GM23338 (cell line): Measurements from ENCODE around the gene PDE4B. TPM values are rescaled to one million over a fixed set of nuclear protein-coding genes. Genes with fewer than 3 reads are reported as not detected.

Experiments
- ATAC-seq: fragments of 200-7000 bp; cut with Tn5 transposase; 3 replicates; pipeline ENCODE4 v1.9.1; 2020
- DNase-seq: peaks from one replicate; pipeline ENCODE4 v3.0.0-alpha.2; 2015; ENCODE audit warnings: low spot score
- H2AFZ ChIP-seq: fragments of 200-600 bp; sonication (generic); 2 replicates; pipeline ENCODE4 v1.8.0; 2016; ENCODE audit warnings: antibody characterized with exemption, mild to moderate bottlenecking, moderate library complexity
- H3F3A ChIP-seq: fragments of 200-600 bp; sonication (generic); replicated peaks from 2 replicates; pipeline ENCODE4 v1.8.0; 2017; ENCODE audit warnings: antibody characterized with exemption, mixed run types, low read depth
- H3K27ac ChIP-seq: fragments of 200-600 bp; sonication (generic); 2 replicates; pipeline ENCODE4 v1.6.1; 2016; ENCODE audit warnings: low read depth
- H3K27me3 ChIP-seq: fragments of 200-600 bp; sonication (generic); 2 replicates; pipeline ENCODE4 v1.8.0; 2016; ENCODE audit warnings: mild to moderate bottlenecking, mixed run types, moderate library complexity; ENCODE audit not compliant: insufficient read depth
- H3K36me3 ChIP-seq: fragments of 200-600 bp; sonication (generic); 2 replicates; pipeline ENCODE4 v1.8.0; 2016; ENCODE audit warnings: mild to moderate bottlenecking; ENCODE audit not compliant: insufficient read depth
- H3K4me1 ChIP-seq: fragments of 200-600 bp; sonication (generic); 2 replicates; pipeline ENCODE4 v1.8.0; 2016; ENCODE audit warnings: mild to moderate bottlenecking, moderate library complexity; ENCODE audit not compliant: insufficient read depth
- H3K4me2 ChIP-seq: fragments of 200-600 bp; sonication (generic); 2 replicates; pipeline ENCODE4 v1.7.1; 2017; ENCODE audit warnings: mixed run types
- H3K4me3 ChIP-seq: fragments of 200-600 bp; sonication (generic); 2 replicates; pipeline ENCODE4 v1.6.1; 2016; ENCODE audit warnings: mixed run types
- H3K79me2 ChIP-seq: fragments of 200-600 bp; sonication (generic); replicated peaks from 2 replicates; pipeline ENCODE4 v1.8.0; 2017; ENCODE audit warnings: mild to moderate bottlenecking; ENCODE audit not compliant: insufficient read depth
- H3K9me2 ChIP-seq: fragments of 200-600 bp; sonication (generic); 2 replicates; pipeline ENCODE4 v1.8.0; 2017; ENCODE audit not compliant: insufficient read depth
- H4K20me1 ChIP-seq: fragments of 200-600 bp; sonication (generic); replicated peaks from 2 replicates; pipeline ENCODE4 v1.8.0; 2017; ENCODE audit warnings: mild to moderate bottlenecking; ENCODE audit not compliant: insufficient read depth
- H3K27ac Mint-ChIP-seq: 2 replicates; pipeline ENCODE4 v1.8.0; 2020; ENCODE audit warnings: inconsistent platforms, mild to moderate bottlenecking, moderate library complexity, mixed read lengths
- H3K27me3 Mint-ChIP-seq: 3 replicates; pipeline ENCODE4 v1.8.0; 2022; ENCODE audit warnings: low read depth, mild to moderate bottlenecking, moderate library complexity, mixed read lengths, inconsistent platforms; ENCODE audit not compliant: insufficient read depth, poor library complexity
- H3K36me3 Mint-ChIP-seq: 3 replicates; pipeline ENCODE4 v1.8.0; 2021; ENCODE audit warnings: low read depth, mild to moderate bottlenecking, inconsistent platforms, moderate library complexity, mixed read lengths
- H3K4me1 Mint-ChIP-seq: 3 replicates; pipeline ENCODE4 v1.8.0; 2020; ENCODE audit warnings: mild to moderate bottlenecking, inconsistent platforms, mixed read lengths
- H3K4me3 Mint-ChIP-seq: 3 replicates; pipeline ENCODE4 v1.8.0; 2021; ENCODE audit warnings: moderate library complexity, mild to moderate bottlenecking, inconsistent platforms, mixed read lengths
- H3K9me3 Mint-ChIP-seq: 3 replicates; pipeline ENCODE4 v1.8.0; 2020; ENCODE audit warnings: moderate library complexity, mild to moderate bottlenecking, inconsistent platforms, mixed read lengths
- CREB1 ChIP-seq: fragments of 250-450 bp; sonication (Bioruptor Pico); IDR thresholded peaks from 2 replicates; pipeline ENCODE4 v1.5.0; 2020; ENCODE audit warnings: low read depth, mild to moderate bottlenecking, moderate library complexity
- CTCF ChIP-seq, 2 experiments: fragments of 200-600 bp in 1 of 2; sonication (generic) in 1 of 2; conservative IDR thresholded peaks; 2 replicates each; pipeline versions ENCODE4 v1.5.1 to v1.6.1; 2016 to 2017; ENCODE audit warnings: antibody characterized with exemption in 2 of 2, low read depth in 2 of 2, mild to moderate bottlenecking in 2 of 2, moderate library complexity in 1 of 2
- EZH2 ChIP-seq: fragments of 200-600 bp; sonication (generic); IDR thresholded peaks from one replicate; pipeline ENCODE4 v1.8.0; 2017; ENCODE audit warnings: antibody characterized with exemption, mild to moderate bottlenecking, low read depth; ENCODE audit not compliant: unreplicated experiment
- EZH2phosphoT487 ChIP-seq: fragments of 200-600 bp; sonication (generic); IDR thresholded peaks from one replicate; pipeline ENCODE4 v1.8.1; 2018; ENCODE audit warnings: antibody characterized with exemption; ENCODE audit not compliant: unreplicated experiment
- JUNB ChIP-seq: IDR thresholded peaks from one replicate; pipeline ENCODE4 v1.6.1; 2016; ENCODE audit warnings: antibody characterized with exemption; ENCODE audit not compliant: unreplicated experiment
- NANOG ChIP-seq: IDR thresholded peaks from 2 replicates; pipeline ENCODE4 v1.6.1; 2016; ENCODE audit warnings: antibody characterized with exemption, borderline replicate concordance
- POLR2AphosphoS5 ChIP-seq: IDR thresholded peaks from 2 replicates; pipeline ENCODE4 v1.6.1; 2016; ENCODE audit warnings: antibody characterized with exemption, low read depth
- REST ChIP-seq: IDR thresholded peaks from one replicate; pipeline ENCODE4 v1.6.1; 2018; ENCODE audit warnings: antibody characterized with exemption; ENCODE audit not compliant: unreplicated experiment
- STAT1 ChIP-seq: IDR thresholded peaks from one replicate; pipeline ENCODE4 v1.6.1; 2016; ENCODE audit warnings: antibody characterized with exemption; ENCODE audit not compliant: unreplicated experiment
- ZNF114 ChIP-seq: fragments of 250-450 bp; sonication (Bioruptor Pico); IDR thresholded peaks from 2 replicates; pipeline ENCODE4 v1.5.0; 2020; ENCODE audit warnings: mild to moderate bottlenecking, moderate library complexity
- ZNF331 ChIP-seq: fragments of 250-450 bp; sonication (Bioruptor Pico); IDR thresholded peaks from 2 replicates; pipeline ENCODE4 v1.5.0; 2020; ENCODE audit warnings: low read depth, mild to moderate bottlenecking, moderate library complexity
- polyA plus RNA-seq: library from polyadenylated mRNA; unstranded; fragments of >200 nt; fragmentation: Nextera tagmentation; extraction: Ambion mirVana; gene quantifications from 2 replicates; pipeline ENCODE4 v1.2.1, GENCODE V29; 2016
- total RNA-seq: library from RNA; depleted of rRNA; stranded (reverse); fragments of >200 nt; shearing (Covaris generic); gene quantifications from 2 replicates; pipeline ENCODE4 v1.2.3, GENCODE V29; 2014
- TF ChIP-seq, protein P1 (sequence below): IDR thresholded peaks from 2 replicates; pipeline ENCODE4 v1.6.1; 2016; ENCODE audit warnings: antibody characterized with exemption
- TF ChIP-seq, protein P2 (sequence below): fragments of 250-450 bp; sonication (Bioruptor Pico); IDR thresholded peaks from 2 replicates; pipeline ENCODE4 v1.5.0; 2020; ENCODE audit warnings: mild to moderate bottlenecking, moderate library complexity

The PDE4B gene
- total and polyA plus RNA-seq, 2 experiments from 2014 or later, result 14.0 to 25.6 TPM

DNA sequence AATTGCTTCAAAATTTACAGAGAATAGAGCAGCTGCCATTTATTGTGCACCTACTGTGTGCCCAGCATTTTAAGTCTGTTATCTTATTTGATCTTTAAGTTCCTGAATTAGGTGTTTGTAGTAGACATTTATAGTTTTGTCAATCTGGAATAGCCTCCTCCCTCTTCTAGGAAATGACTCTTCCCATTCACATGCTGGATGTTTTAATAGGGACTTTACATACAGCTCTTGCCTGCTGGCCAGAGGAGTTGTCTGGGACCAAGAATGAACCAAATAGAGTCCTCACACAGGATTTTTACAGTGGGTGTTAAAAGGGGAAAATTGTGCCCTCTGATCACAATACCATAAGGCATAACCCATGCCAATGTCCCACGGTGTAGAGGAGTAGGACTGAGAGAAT is 367.1 kb downstream of the PDE4B start:
- no peaks in the 10 kb centered on the region for H3K36me3 ChIP-seq
- ATAC-seq (no peak), DNase-seq (no peak)
- no peaks in the 10 kb centered on the region for H3F3A ChIP-seq
- Mint-ChIP-seq H3K9me3 (no peaks in the 10 kb centered on the region), H3K27ac (no peak overlapping the region), H3K4me3 (no peak overlapping the region), H3K27me3 (no peaks in the 10 kb centered on the region), H3K4me1 (no peaks in the 10 kb centered on the region), H3K36me3 (no peaks in the 10 kb centered on the region)
- H3K79me2 ChIP-seq, result no peaks in the 10 kb centered on the region
- no peaks in the 10 kb centered on the region for H4K20me1 ChIP-seq
- H2AFZ ChIP-seq, result no peak overlapping the region
- no peak for TF ChIP-seq CREB1
- TF ChIP-seq JUNB, result no peak
- TF ChIP-seq, protein P1, sequence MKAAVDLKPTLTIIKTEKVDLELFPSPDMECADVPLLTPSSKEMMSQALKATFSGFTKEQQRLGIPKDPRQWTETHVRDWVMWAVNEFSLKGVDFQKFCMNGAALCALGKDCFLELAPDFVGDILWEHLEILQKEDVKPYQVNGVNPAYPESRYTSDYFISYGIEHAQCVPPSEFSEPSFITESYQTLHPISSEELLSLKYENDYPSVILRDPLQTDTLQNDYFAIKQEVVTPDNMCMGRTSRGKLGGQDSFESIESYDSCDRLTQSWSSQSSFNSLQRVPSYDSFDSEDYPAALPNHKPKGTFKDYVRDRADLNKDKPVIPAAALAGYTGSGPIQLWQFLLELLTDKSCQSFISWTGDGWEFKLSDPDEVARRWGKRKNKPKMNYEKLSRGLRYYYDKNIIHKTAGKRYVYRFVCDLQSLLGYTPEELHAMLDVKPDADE, result no peak
- no peak for TF ChIP-seq EZH2
- TF ChIP-seq ZNF114 (CRISPR knock-in tag), result no peak
- TF ChIP-seq CTCF (conservative IDR thresholded peaks at IDR 0.05; ENCODE audit: low read depth in 2 of 2), result no peak
- TF ChIP-seq ZNF331, result no peak
- no peak for TF ChIP-seq STAT1
- no peak for TF ChIP-seq NANOG
- TF ChIP-seq EZH2phosphoT487, result no peak
- TF ChIP-seq, protein P2, sequence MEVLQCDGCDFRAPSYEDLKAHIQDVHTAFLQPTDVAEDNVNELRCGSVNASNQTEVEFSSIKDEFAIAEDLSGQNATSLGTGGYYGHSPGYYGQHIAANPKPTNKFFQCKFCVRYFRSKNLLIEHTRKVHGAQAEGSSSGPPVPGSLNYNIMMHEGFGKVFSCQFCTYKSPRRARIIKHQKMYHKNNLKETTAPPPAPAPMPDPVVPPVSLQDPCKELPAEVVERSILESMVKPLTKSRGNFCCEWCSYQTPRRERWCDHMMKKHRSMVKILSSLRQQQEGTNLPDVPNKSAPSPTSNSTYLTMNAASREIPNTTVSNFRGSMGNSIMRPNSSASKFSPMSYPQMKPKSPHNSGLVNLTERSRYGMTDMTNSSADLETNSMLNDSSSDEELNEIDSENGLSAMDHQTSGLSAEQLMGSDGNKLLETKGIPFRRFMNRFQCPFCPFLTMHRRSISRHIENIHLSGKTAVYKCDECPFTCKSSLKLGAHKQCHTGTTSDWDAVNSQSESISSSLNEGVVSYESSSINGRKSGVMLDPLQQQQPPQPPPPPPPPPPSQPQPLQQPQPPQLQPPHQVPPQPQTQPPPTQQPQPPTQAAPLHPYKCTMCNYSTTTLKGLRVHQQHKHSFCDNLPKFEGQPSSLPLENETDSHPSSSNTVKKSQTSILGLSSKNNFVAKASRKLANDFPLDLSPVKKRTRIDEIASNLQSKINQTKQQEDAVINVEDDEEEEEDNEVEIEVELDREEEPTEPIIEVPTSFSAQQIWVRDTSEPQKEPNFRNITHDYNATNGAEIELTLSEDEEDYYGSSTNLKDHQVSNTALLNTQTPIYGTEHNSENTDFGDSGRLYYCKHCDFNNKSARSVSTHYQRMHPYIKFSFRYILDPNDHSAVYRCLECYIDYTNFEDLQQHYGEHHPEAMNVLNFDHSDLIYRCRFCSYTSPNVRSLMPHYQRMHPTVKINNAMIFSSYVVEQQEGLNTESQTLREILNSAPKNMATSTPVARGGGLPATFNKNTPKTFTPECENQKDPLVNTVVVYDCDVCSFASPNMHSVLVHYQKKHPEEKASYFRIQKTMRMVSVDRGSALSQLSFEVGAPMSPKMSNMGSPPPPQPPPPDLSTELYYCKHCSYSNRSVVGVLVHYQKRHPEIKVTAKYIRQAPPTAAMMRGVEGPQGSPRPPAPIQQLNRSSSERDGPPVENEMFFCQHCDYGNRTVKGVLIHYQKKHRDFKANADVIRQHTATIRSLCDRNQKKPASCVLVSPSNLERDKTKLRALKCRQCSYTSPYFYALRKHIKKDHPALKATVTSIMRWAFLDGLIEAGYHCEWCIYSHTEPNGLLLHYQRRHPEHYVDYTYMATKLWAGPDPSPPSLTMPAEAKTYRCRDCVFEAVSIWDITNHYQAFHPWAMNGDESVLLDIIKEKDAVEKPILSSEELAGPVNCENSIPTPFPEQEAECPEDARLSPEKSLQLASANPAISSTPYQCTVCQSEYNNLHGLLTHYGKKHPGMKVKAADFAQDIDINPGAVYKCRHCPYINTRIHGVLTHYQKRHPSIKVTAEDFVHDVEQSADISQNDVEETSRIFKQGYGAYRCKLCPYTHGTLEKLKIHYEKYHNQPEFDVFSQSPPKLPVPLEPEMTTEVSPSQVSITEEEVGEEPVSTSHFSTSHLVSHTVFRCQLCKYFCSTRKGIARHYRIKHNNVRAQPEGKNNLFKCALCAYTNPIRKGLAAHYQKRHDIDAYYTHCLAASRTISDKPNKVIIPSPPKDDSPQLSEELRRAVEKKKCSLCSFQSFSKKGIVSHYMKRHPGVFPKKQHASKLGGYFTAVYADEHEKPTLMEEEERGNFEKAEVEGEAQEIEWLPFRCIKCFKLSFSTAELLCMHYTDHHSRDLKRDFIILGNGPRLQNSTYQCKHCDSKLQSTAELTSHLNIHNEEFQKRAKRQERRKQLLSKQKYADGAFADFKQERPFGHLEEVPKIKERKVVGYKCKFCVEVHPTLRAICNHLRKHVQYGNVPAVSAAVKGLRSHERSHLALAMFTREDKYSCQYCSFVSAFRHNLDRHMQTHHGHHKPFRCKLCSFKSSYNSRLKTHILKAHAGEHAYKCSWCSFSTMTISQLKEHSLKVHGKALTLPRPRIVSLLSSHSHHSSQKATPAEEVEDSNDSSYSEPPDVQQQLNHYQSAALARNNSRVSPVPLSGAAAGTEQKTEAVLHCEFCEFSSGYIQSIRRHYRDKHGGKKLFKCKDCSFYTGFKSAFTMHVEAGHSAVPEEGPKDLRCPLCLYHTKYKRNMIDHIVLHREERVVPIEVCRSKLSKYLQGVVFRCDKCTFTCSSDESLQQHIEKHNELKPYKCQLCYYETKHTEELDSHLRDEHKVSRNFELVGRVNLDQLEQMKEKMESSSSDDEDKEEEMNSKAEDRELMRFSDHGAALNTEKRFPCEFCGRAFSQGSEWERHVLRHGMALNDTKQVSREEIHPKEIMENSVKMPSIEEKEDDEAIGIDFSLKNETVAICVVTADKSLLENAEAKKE, result no peak
- no peak for TF ChIP-seq REST
- TF ChIP-seq POLR2AphosphoS5, result no peak
- H3K27ac ChIP-seq, result no peak overlapping the region
- H3K9me2 ChIP-seq, result no peaks in the 10 kb centered on the region
- H3K4me1 ChIP-seq, result no peaks in the 10 kb centered on the region
- H3K4me3 ChIP-seq, result no peak overlapping the region
- H3K27me3 ChIP-seq, result no peaks in the 10 kb centered on the region
- no peak overlapping the region for H3K4me2 ChIP-seq
